ENCODE data around the gene DAP.

DNA sequence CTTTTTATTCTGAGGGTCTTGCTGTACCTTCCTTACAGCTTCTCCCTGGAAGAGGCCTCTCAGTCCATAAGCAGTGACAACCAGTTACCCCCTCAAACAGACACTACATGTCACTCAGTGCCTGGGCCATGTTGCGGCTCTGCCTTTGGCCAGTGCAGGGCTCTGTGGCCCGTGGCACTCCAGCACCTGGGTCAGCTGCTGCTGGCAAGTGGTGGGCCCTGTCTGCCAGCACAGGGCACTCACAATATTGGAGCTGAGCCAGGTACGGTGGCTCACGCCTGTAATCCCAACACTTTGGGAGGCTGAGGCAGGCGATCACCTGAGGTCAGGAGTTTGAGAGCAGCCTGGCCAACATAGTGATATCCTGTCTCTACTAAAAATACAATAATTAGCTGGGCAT lies 24.2 kb downstream of the DAP start:
- no peak for TF ChIP-seq SUZ12 (IDR thresholded peaks at IDR 0.05; ENCODE audit: extremely low read depth, insufficient read depth, insufficient read length)
- TF ChIP-seq ZNF274 (IDR thresholded peaks at IDR 0.05; ENCODE audit: low read depth, low read length): no peak

Measured in NT2/D1 (cell line).